ENCODE measurements around the gene OSBPL10. TPM values are rescaled to one million over a fixed set of nuclear protein-coding genes. Genes with fewer than 3 reads are reported as not detected.

The OSBPL10 gene
- total and polyA plus RNA-seq, 2 of the 4 experiments (the other 2 are of a cell fraction), result 9.5 to 10.1 TPM

DNA sequence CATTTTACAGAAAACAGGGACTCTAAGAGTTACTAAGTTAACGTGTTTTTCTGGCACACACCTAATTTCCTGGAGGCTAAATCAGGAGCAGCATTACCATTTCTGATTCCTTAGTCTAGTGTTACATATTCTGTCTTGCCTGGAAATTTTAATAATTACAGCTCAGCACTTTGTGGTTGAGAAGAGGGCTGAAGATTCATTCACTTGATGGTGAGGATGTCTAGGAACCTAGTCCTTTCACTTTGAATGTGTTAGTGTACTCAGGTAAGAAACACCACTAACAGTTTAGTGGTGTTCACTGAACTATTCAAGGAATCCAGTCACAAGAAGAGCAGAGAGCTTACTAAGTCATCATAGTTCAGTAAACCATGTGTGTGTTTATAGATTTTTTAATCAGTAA is 345.5 kb downstream of the OSBPL10 start:
- Histone ChIP-seq H2BK15ac (ENCODE audit: low read depth, low read length) (no peak overlapping the region), H3K9me3 (ENCODE audit: control insufficient read depth, insufficient read depth, low read length) (no peaks in the 10 kb centered on the region), H3K4me2 (ENCODE audit: low read depth, low read length) (no peak overlapping the region), H3K14ac (replicated peaks; ENCODE audit: low read depth, low read length) (no peak overlapping the region), H3K4me3 (ENCODE audit: insufficient read depth, low read depth, low read length) (no peak overlapping the region), H2AK9ac (replicated peaks; ENCODE audit: low read depth, low read length, poor library complexity) (no peak overlapping the region), H3K27me3 (ENCODE audit: control insufficient read depth, insufficient read depth, low read length) (no peaks in the 10 kb centered on the region), H3K79me1 (ENCODE audit: low read depth in 1 of 2, low read length in 2 of 2) (no peaks in the 10 kb centered on the region; a peak in 1 of 4 replicates), H3K27ac (ENCODE audit: insufficient read depth, low read length) (no peak overlapping the region), H3K36me3 (ENCODE audit: control insufficient read depth, insufficient read depth, low read length) (peaks cover 3% of the 10 kb centered on the region), H2BK20ac (ENCODE audit: low read depth, low read length) (no peak overlapping the region), H4K20me1 (ENCODE audit: insufficient read depth, low read length) (no peaks in the 10 kb centered on the region), H2BK120ac (ENCODE audit: low read depth, low read length) (no peak overlapping the region), H3K23ac (ENCODE audit: low read depth, low read length) (no peak overlapping the region), H3K18ac (ENCODE audit: low read depth, low read length) (no peak overlapping the region), H2AFZ (replicated peaks; ENCODE audit: low read length, poor library complexity) (no peak overlapping the region), H3K4ac (ENCODE audit: low read depth, low read length) (no peak overlapping the region), H3K4me1 (ENCODE audit: control insufficient read depth, insufficient read depth, low read length) (peaks cover 2% of the 10 kb centered on the region; the same call in 1 of the 2 replicates), H4K91ac (ENCODE audit: insufficient read depth, low read depth, low read length) (no peak overlapping the region), H3K9me1 (ENCODE audit: insufficient read depth, low read length) (no peaks in the 10 kb centered on the region), H3K9ac (ENCODE audit: low read depth, low read length) (no peak overlapping the region), H2AK5ac (ENCODE audit: low read depth, low read length) (no peak overlapping the region), H3K56ac (ENCODE audit: extremely low read depth, insufficient read depth, low read length) (no peak overlapping the region), H4K8ac (ENCODE audit: low read depth in 2 of 2, low read length in 2 of 2) (no peak overlapping the region), H2BK5ac (ENCODE audit: low read depth, low read length, poor library complexity, severe bottlenecking) (no peak overlapping the region), H4K5ac (ENCODE audit: low read depth, low read length) (no peak overlapping the region)
- intact Hi-C loops (cut with micrococcal nuclease) (no loop called here), dilution Hi-C loops (cut with HindIII; ENCODE audit: low sequenced_read_pairs, unreplicated experiment) (no loop called here), in situ Hi-C loops (cut with MboI; ENCODE audit: low sequenced_read_pairs) (no loop called here)
- ChIA-PET CTCF (no interaction called here), POLR2A (ENCODE audit: unreplicated experiment) (no interaction called here)
- no peak for TF ChIP-seq FOS (IDR thresholded peaks at IDR 0.05; ENCODE audit: low read depth, low read length)
- no peak for TF ChIP-seq CHD1 (IDR thresholded peaks at IDR 0.05; ENCODE audit: low read depth, low read length)
- no peak for TF ChIP-seq MAZ (IDR thresholded peaks at IDR 0.05; ENCODE audit: borderline replicate concordance, low read depth, low read length)
- TF ChIP-seq RFX5 (IDR thresholded peaks at IDR 0.05; ENCODE audit: low read depth, low read length), result no peak
- ATAC-seq (ENCODE audit: low read depth) (peak; percentile 37; the same call in 1 of the 2 replicates), DNase-seq (no peak)
- no CpG with 5 or more reads among the region's 1 CpG for WGBS, 2 experiments (ENCODE audit: extremely low coverage in 2 of 2, insufficient read length in 1 of 2)
- no TSS peak for BruUV-seq (replicated peaks)
